Measurements from ENCODE around the gene CATSPERZ. TPM values are rescaled to one million over a fixed set of nuclear protein-coding genes. Genes with fewer than 3 reads are reported as not detected.

The CATSPERZ gene
- total and polyA plus RNA-seq, 2 of the 13 experiments (the other 11 are each of a cell fraction or from before 2014, with no cell fraction given): 0.22 to 0.48 TPM

DNA sequence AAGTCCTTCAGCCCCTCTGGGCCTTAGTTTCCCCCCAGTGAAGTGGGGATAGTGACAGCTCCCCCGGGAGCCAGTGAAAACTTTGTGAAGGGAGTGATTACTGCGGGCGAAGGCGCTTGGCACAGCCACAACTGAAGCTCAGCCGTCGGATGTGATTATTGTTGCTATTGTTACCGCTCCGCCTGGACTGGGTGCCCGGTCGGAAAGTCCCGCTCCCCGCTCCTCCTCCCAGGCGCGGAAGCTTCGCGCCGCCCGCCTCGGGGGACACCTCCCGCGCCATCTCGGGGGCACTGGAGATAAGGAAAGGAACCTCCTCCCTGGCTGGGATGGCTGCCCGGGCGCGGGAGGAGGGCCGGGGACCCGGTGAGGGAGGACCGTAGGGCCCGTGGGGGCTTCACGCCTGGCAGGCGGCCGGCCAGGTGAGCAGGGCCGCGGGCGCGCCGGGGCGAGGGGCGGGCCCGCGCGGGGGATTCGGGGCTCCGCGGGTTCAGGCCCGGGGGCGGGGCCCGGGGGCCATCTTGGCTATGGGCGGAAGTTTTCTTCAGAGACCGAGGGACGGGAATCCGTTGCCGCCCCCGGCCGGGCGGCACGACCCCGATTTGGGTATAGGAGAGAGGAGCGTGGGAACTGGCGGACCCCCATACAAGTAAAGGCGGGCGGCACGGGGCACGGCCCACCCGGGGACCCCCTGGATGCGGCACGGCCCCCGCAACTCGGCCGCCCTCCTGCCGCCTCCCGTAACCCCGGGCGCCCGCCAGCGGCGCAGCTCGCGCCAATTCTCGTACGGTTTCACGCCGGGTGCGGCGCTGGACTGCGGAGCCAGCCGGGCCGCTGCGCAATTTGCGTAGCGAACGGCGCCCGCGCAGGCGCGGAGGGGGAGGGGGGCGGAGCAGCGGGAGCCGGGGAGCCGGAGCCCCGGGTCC is 14.9 kb upstream of the CATSPERZ start, which contains the start of gene GPR137 (continued):
- TF ChIP-seq, protein P1, sequence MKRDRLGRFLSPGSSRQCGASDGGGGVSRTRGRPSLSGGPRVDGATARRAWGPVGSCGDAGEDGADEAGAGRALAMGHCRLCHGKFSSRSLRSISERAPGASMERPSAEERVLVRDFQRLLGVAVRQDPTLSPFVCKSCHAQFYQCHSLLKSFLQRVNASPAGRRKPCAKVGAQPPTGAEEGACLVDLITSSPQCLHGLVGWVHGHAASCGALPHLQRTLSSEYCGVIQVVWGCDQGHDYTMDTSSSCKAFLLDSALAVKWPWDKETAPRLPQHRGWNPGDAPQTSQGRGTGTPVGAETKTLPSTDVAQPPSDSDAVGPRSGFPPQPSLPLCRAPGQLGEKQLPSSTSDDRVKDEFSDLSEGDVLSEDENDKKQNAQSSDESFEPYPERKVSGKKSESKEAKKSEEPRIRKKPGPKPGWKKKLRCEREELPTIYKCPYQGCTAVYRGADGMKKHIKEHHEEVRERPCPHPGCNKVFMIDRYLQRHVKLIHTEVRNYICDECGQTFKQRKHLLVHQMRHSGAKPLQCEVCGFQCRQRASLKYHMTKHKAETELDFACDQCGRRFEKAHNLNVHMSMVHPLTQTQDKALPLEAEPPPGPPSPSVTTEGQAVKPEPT (CRISPR knock-in tag; IDR thresholded peaks at IDR 0.05; ENCODE audit: low read depth): peak; percentile 55; the same call in 1 of the 2 replicates
- no peak for TF ChIP-seq ZNF773 (CRISPR knock-in tag; IDR thresholded peaks at IDR 0.05; ENCODE audit: borderline replicate concordance)
- TF ChIP-seq ZNF790 (CRISPR knock-in tag; IDR thresholded peaks at IDR 0.05; ENCODE audit: borderline replicate concordance): peak; percentile 21; the same call in 1 of the 2 replicates
- TF ChIP-seq CEBPB (IDR thresholded peaks at IDR 0.05; ENCODE audit: borderline replicate concordance, low read depth, low read length): no peak
- TF ChIP-seq, protein P2, sequence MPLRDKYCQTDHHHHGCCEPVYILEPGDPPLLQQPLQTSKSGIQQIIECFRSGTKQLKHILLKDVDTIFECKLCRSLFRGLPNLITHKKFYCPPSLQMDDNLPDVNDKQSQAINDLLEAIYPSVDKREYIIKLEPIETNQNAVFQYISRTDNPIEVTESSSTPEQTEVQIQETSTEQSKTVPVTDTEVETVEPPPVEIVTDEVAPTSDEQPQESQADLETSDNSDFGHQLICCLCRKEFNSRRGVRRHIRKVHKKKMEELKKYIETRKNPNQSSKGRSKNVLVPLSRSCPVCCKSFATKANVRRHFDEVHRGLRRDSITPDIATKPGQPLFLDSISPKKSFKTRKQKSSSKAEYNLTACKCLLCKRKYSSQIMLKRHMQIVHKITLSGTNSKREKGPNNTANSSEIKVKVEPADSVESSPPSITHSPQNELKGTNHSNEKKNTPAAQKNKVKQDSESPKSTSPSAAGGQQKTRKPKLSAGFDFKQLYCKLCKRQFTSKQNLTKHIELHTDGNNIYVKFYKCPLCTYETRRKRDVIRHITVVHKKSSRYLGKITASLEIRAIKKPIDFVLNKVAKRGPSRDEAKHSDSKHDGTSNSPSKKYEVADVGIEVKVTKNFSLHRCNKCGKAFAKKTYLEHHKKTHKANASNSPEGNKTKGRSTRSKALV (CRISPR knock-in tag; IDR thresholded peaks at IDR 0.05): no peak
- TF ChIP-seq ZNF747 (CRISPR knock-in tag; IDR thresholded peaks at IDR 0.05; ENCODE audit: borderline replicate concordance): no peak
- TF ChIP-seq FLYWCH1 (CRISPR knock-in tag; IDR thresholded peaks at IDR 0.05): no peak
- TF ChIP-seq ELF3 (CRISPR knock-in tag; IDR thresholded peaks at IDR 0.05): no peak
- no peak for TF ChIP-seq ZNF431 (CRISPR knock-in tag; IDR thresholded peaks at IDR 0.05; ENCODE audit: borderline replicate concordance, low read depth)
- TF ChIP-seq ZNF572 (CRISPR knock-in tag; IDR thresholded peaks at IDR 0.05): no peak
- TF ChIP-seq ZNF749 (CRISPR knock-in tag; IDR thresholded peaks at IDR 0.05; ENCODE audit: borderline replicate concordance): no peak
- TF ChIP-seq, protein P3, sequence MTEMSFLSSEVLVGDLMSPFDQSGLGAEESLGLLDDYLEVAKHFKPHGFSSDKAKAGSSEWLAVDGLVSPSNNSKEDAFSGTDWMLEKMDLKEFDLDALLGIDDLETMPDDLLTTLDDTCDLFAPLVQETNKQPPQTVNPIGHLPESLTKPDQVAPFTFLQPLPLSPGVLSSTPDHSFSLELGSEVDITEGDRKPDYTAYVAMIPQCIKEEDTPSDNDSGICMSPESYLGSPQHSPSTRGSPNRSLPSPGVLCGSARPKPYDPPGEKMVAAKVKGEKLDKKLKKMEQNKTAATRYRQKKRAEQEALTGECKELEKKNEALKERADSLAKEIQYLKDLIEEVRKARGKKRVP (CRISPR knock-in tag; IDR thresholded peaks at IDR 0.05): no peak
- no peak for TF ChIP-seq KDM1A (CRISPR knock-in tag; IDR thresholded peaks at IDR 0.05)
- TF ChIP-seq EHMT2 (IDR thresholded peaks at IDR 0.05; ENCODE audit: borderline replicate concordance, low read depth, low read length): no peak
- TF ChIP-seq, protein P4, sequence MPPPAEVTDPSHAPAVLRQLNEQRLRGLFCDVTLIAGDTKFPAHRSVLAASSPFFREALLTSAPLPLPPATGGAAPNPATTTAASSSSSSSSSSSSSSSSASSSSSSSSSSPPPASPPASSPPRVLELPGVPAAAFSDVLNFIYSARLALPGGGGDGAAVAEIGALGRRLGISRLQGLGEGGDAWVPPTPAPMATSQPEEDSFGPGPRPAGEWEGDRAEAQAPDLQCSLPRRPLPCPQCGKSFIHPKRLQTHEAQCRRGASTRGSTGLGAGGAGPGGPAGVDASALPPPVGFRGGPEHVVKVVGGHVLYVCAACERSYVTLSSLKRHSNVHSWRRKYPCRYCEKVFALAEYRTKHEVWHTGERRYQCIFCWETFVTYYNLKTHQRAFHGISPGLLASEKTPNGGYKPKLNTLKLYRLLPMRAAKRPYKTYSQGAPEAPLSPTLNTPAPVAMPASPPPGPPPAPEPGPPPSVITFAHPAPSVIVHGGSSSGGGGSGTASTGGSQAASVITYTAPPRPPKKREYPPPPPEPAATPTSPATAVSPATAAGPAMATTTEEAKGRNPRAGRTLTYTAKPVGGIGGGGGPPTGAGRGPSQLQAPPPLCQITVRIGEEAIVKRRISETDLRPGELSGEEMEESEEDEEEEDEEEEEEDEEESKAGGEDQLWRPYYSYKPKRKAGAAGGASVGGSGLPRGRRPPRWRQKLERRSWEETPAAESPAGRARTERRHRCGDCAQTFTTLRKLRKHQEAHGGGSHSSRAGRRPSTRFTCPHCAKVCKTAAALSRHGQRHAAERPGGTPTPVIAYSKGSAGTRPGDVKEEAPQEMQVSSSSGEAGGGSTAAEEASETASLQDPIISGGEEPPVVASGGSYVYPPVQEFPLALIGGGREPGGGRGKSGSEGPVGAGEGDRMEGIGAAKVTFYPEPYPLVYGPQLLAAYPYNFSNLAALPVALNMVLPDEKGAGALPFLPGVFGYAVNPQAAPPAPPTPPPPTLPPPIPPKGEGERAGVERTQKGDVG (CRISPR knock-in tag; IDR thresholded peaks at IDR 0.05; ENCODE audit: borderline replicate concordance): no peak
- TF ChIP-seq ZSCAN25 (CRISPR knock-in tag; IDR thresholded peaks at IDR 0.05): no peak
- TF ChIP-seq ADNP (CRISPR knock-in tag; IDR thresholded peaks at IDR 0.05): no peak
- no peak for TF ChIP-seq SPEN (CRISPR knock-in tag; IDR thresholded peaks at IDR 0.05; ENCODE audit: low read depth)
- TF ChIP-seq, protein P5, sequence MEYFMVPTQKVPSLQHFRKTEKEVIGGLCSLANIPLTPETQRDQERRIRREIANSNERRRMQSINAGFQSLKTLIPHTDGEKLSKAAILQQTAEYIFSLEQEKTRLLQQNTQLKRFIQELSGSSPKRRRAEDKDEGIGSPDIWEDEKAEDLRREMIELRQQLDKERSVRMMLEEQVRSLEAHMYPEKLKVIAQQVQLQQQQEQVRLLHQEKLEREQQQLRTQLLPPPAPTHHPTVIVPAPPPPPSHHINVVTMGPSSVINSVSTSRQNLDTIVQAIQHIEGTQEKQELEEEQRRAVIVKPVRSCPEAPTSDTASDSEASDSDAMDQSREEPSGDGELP (IDR thresholded peaks at IDR 0.05; ENCODE audit: borderline replicate concordance, low read depth): 0 out of 2 replicates have a peak, but pooled peaks have one; percentile 3
- no peak for TF ChIP-seq ZNF264 (CRISPR knock-in tag; IDR thresholded peaks at IDR 0.05)

All from HepG2 (cell line).